Measurements from ENCODE around the gene APBB2.

Gene APBB2

DNA sequence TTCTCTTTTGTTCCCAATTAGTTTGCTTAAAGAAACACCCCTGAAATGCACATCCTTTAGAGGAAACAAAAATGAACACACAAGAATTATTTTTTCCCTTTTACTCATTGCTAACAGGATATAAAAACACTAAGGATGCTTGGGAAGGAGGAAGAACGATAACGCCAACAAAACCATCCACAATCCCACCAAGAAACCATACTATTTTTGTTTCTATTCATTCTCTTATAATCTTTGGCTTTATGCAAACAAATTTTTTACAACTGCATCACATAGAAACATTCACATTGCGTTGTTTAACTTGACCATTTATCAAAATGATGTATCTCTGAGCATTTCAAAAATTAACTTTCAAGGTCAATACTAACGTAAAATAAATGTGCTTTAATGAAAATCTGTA, 12.0 kb downstream of the APBB2 start:
- TF ChIP-seq SUZ12 (IDR thresholded peaks at IDR 0.05; ENCODE audit: extremely low read depth, insufficient read depth, insufficient read length) = no peak
- no peak for TF ChIP-seq YY1 (IDR thresholded peaks at IDR 0.05; ENCODE audit: insufficient read depth, insufficient read length)
- no peak for TF ChIP-seq ZNF274 (IDR thresholded peaks at IDR 0.05; ENCODE audit: low read depth, low read length)
- no peak for DNase-seq (ENCODE audit: low read depth, low spot score)
- no peak overlapping the region for H3K9ac ChIP-seq (ENCODE audit: insufficient read length, low read depth)
- H3K4me3 ChIP-seq (ENCODE audit: insufficient read length, low read depth) = no peak overlapping the region
- H3K27me3 ChIP-seq (ENCODE audit: insufficient read depth, insufficient read length) = no peaks in the 10 kb centered on the region
- H3K4me1 ChIP-seq (ENCODE audit: insufficient read depth, insufficient read length) = peaks cover 3% of the 10 kb centered on the region
- H3K36me3 ChIP-seq (ENCODE audit: insufficient read depth, insufficient read length, low read length) = peaks cover 3% of the 10 kb centered on the region
- no peaks in the 10 kb centered on the region for H3K9me3 ChIP-seq (ENCODE audit: insufficient read depth, low read length)

DNA sequence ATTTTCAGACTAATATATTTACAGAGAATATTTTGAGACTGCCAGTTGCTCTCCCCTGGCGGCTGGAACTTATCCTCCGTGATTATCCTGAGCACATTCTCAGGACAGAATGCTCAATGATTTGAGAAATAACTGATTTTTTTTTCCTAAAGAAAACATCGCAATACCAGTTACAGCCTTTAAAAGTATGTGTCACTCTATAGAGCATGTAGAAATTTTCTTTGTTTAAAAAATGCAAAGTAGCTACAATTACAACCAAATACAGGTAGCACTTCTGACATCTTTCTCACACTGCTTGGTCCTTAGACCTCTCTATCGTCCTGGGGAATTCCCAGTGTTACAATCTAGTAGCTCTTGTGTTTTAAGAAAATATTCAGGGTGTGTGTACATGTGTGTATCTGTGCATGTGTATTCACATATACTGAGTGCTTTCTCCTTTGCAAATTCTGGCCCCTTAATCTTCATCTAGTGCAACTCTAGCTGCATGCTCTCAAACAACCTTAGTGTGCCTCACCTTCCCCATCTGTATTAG, 13.8 kb downstream of the APBB2 start:
- peaks cover 3% of the 10 kb centered on the region for H3K36me3 ChIP-seq (ENCODE audit: insufficient read depth, insufficient read length, low read length)
- H3K4me1 ChIP-seq (ENCODE audit: insufficient read depth, insufficient read length) = peaks cover 3% of the 10 kb centered on the region
- no peak overlapping the region for H3K9ac ChIP-seq (ENCODE audit: insufficient read length, low read depth)
- H3K9me3 ChIP-seq (ENCODE audit: insufficient read depth, low read length) = no peaks in the 10 kb centered on the region
- DNase-seq (ENCODE audit: low read depth, low spot score) = no peak
- no peaks in the 10 kb centered on the region for H3K27me3 ChIP-seq (ENCODE audit: insufficient read depth, insufficient read length)
- no peak overlapping the region for H3K4me3 ChIP-seq (ENCODE audit: insufficient read length, low read depth)
- TF ChIP-seq YY1 (IDR thresholded peaks at IDR 0.05; ENCODE audit: insufficient read depth, insufficient read length) = no peak
- TF ChIP-seq ZNF274 (IDR thresholded peaks at IDR 0.05; ENCODE audit: low read depth, low read length) = no peak
- no peak for TF ChIP-seq SUZ12 (IDR thresholded peaks at IDR 0.05; ENCODE audit: extremely low read depth, insufficient read depth, insufficient read length)

DNA sequence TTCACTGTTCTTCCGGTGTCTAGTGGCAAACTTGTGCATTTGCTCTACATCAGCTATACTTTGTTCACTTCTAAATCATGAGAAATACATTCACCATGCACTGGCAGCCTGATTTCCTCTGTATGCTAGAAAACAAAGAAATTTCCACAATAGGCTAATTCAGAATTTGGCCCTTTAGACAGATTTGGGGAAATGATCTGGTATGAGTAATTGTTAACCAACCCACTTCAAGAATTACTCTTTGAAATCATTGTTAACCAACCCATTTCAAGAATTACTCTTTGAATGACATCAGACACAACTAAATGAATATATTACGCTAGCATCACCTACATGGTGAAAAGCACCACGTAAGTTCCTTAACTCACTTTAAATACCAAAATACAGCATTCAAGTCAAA, 14.6 kb downstream of the APBB2 start:
- no peak overlapping the region for H3K9ac ChIP-seq (ENCODE audit: insufficient read length, low read depth)
- no peaks in the 10 kb centered on the region for H3K27me3 ChIP-seq (ENCODE audit: insufficient read depth, insufficient read length)
- H3K4me3 ChIP-seq (ENCODE audit: insufficient read length, low read depth) = no peak overlapping the region
- no peak for DNase-seq (ENCODE audit: low read depth, low spot score)
- H3K9me3 ChIP-seq (ENCODE audit: insufficient read depth, low read length) = no peaks in the 10 kb centered on the region
- peaks cover 3% of the 10 kb centered on the region for H3K36me3 ChIP-seq (ENCODE audit: insufficient read depth, insufficient read length, low read length)
- peaks cover 3% of the 10 kb centered on the region for H3K4me1 ChIP-seq (ENCODE audit: insufficient read depth, insufficient read length)
- no peak for TF ChIP-seq ZNF274 (IDR thresholded peaks at IDR 0.05; ENCODE audit: low read depth, low read length)
- TF ChIP-seq SUZ12 (IDR thresholded peaks at IDR 0.05; ENCODE audit: extremely low read depth, insufficient read depth, insufficient read length) = no peak
- TF ChIP-seq YY1 (IDR thresholded peaks at IDR 0.05; ENCODE audit: insufficient read depth, insufficient read length) = no peak

DNA sequence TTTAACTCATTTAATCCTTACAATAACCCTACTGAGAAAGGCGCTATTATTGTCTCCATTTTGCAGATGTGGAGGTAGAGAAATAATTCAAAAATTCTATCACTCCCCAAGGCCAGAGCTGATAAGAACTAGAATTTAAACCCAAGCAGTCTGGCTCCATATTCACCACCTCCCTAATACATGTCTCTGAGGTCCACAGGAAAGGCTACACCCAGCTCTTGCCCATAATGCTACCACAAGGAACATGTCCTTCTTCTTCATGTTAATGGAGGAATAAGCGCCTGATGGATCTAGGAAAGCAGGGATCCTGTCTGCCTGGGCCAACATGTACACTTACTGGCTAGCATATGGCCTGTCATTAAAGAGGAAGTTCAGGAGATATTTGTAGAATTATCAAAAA, 16.3 kb downstream of the APBB2 start:
- no peaks in the 10 kb centered on the region for H3K9me3 ChIP-seq (ENCODE audit: insufficient read depth, low read length)
- no peak overlapping the region for H3K9ac ChIP-seq (ENCODE audit: insufficient read length, low read depth)
- TF ChIP-seq YY1 (IDR thresholded peaks at IDR 0.05; ENCODE audit: insufficient read depth, insufficient read length) (no peak), SUZ12 (IDR thresholded peaks at IDR 0.05; ENCODE audit: extremely low read depth, insufficient read depth, insufficient read length) (no peak), ZNF274 (IDR thresholded peaks at IDR 0.05; ENCODE audit: low read depth, low read length) (no peak)
- no peaks in the 10 kb centered on the region for H3K4me1 ChIP-seq (ENCODE audit: insufficient read depth, insufficient read length)
- peaks cover 3% of the 10 kb centered on the region for H3K36me3 ChIP-seq (ENCODE audit: insufficient read depth, insufficient read length, low read length)
- no peak overlapping the region for H3K4me3 ChIP-seq (ENCODE audit: insufficient read length, low read depth)
- no peaks in the 10 kb centered on the region for H3K27me3 ChIP-seq (ENCODE audit: insufficient read depth, insufficient read length)
- DNase-seq (ENCODE audit: low read depth, low spot score) = no peak

DNA sequence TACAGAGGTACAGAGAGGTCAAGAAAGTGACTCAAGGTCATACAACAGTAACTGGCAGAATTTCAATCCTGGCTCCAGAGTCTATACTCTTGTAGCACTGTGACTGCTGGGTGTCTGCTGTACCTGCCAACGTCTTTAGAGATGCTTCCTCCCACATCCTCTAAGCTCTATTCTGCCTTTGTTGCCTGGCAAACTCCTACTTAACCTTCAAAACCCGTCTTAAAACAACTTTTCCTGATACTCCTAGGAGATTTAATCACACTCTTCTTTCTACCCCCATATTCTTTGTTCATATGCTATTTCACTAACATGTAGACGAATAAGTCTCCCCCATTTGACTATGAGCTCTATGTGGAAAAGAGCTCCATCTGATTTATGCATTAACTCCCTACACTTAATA, 16.8 kb downstream of the APBB2 start:
- H3K4me3 ChIP-seq (ENCODE audit: insufficient read length, low read depth) = no peak overlapping the region
- TF ChIP-seq SUZ12 (IDR thresholded peaks at IDR 0.05; ENCODE audit: extremely low read depth, insufficient read depth, insufficient read length) (no peak), YY1 (IDR thresholded peaks at IDR 0.05; ENCODE audit: insufficient read depth, insufficient read length) (no peak), ZNF274 (IDR thresholded peaks at IDR 0.05; ENCODE audit: low read depth, low read length) (no peak)
- no peaks in the 10 kb centered on the region for H3K9me3 ChIP-seq (ENCODE audit: insufficient read depth, low read length)
- no peak overlapping the region for H3K9ac ChIP-seq (ENCODE audit: insufficient read length, low read depth)
- H3K4me1 ChIP-seq (ENCODE audit: insufficient read depth, insufficient read length) = no peaks in the 10 kb centered on the region
- peaks cover 3% of the 10 kb centered on the region for H3K36me3 ChIP-seq (ENCODE audit: insufficient read depth, insufficient read length, low read length)
- H3K27me3 ChIP-seq (ENCODE audit: insufficient read depth, insufficient read length) = no peaks in the 10 kb centered on the region
- no peak for DNase-seq (ENCODE audit: low read depth, low spot score)

DNA sequence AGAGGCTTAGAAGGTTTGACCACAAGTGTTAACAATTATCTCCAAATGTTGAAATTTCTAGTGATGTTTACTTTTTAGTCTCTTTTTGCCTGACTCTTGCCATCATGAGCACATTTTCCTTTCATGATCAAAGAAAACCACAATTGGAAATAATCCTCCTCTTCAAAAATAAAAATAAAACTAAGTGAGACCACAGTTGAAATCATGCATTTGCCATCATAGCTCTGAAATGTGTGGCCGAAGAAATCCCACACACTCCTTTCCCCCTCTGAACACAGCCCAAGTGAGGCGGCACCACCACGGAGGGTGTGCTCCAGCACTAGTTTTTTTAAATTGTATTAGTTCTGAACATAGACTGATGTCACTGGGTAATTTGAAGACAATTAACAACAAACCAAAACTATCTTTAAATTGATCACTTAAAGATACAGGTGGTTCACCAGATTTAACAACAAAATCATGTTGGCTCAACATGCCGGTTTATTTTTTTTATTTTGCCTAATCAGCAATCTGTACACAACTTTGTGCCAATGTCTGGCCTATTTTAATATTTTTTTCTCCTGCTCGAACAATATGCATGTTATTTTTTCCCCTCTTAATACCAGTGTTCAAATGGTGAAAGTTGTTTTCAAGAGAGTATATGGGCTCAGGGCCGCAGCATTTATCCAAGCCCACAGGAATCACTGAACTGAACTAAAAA, 17.6 kb downstream of the APBB2 start:
- no peak for DNase-seq (ENCODE audit: low read depth, low spot score)
- H3K9me3 ChIP-seq (ENCODE audit: insufficient read depth, low read length) = no peaks in the 10 kb centered on the region
- peaks cover 3% of the 10 kb centered on the region for H3K36me3 ChIP-seq (ENCODE audit: insufficient read depth, insufficient read length, low read length)
- no peak overlapping the region for H3K4me3 ChIP-seq (ENCODE audit: insufficient read length, low read depth)
- TF ChIP-seq YY1 (IDR thresholded peaks at IDR 0.05; ENCODE audit: insufficient read depth, insufficient read length) (no peak), ZNF274 (IDR thresholded peaks at IDR 0.05; ENCODE audit: low read depth, low read length) (no peak), SUZ12 (IDR thresholded peaks at IDR 0.05; ENCODE audit: extremely low read depth, insufficient read depth, insufficient read length) (no peak)
- H3K9ac ChIP-seq (ENCODE audit: insufficient read length, low read depth) = no peak overlapping the region
- H3K27me3 ChIP-seq (ENCODE audit: insufficient read depth, insufficient read length) = no peaks in the 10 kb centered on the region
- no peaks in the 10 kb centered on the region for H3K4me1 ChIP-seq (ENCODE audit: insufficient read depth, insufficient read length)

DNA sequence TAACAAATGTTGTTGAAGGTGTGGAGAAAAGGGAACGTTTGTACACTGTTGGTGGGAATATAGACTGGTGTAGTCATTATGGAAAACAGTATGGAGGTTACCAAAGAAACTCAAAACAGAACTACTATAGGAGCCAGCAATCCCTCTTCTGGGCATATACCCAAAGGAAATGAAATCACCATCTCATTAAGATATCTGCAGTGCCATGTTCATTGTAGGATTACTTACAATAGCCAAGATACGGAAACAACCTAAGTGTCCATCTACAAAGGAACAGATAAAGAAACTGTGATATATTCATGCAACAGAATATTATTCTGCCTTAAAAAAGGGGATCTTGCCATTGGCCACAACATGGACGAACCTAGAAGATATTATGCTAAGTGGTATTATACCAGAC, 22.2 kb downstream of the APBB2 start:
- no peak for DNase-seq (ENCODE audit: low read depth, low spot score)
- Histone ChIP-seq H3K9ac (ENCODE audit: insufficient read length, low read depth) (no peak overlapping the region), H3K9me3 (ENCODE audit: insufficient read depth, low read length) (no peaks in the 10 kb centered on the region), H3K36me3 (ENCODE audit: insufficient read depth, insufficient read length, low read length) (no peaks in the 10 kb centered on the region), H3K27me3 (ENCODE audit: insufficient read depth, insufficient read length) (no peaks in the 10 kb centered on the region), H3K4me3 (ENCODE audit: insufficient read length, low read depth) (no peak overlapping the region), H3K4me1 (ENCODE audit: insufficient read depth, insufficient read length) (no peaks in the 10 kb centered on the region)
- TF ChIP-seq YY1 (IDR thresholded peaks at IDR 0.05; ENCODE audit: insufficient read depth, insufficient read length) (no peak), SUZ12 (IDR thresholded peaks at IDR 0.05; ENCODE audit: extremely low read depth, insufficient read depth, insufficient read length) (no peak)
